ENCODE results near the gene DNASE2B.

Gene DNASE2B, protein sequence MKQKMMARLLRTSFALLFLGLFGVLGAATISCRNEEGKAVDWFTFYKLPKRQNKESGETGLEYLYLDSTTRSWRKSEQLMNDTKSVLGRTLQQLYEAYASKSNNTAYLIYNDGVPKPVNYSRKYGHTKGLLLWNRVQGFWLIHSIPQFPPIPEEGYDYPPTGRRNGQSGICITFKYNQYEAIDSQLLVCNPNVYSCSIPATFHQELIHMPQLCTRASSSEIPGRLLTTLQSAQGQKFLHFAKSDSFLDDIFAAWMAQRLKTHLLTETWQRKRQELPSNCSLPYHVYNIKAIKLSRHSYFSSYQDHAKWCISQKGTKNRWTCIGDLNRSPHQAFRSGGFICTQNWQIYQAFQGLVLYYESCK

DNA sequence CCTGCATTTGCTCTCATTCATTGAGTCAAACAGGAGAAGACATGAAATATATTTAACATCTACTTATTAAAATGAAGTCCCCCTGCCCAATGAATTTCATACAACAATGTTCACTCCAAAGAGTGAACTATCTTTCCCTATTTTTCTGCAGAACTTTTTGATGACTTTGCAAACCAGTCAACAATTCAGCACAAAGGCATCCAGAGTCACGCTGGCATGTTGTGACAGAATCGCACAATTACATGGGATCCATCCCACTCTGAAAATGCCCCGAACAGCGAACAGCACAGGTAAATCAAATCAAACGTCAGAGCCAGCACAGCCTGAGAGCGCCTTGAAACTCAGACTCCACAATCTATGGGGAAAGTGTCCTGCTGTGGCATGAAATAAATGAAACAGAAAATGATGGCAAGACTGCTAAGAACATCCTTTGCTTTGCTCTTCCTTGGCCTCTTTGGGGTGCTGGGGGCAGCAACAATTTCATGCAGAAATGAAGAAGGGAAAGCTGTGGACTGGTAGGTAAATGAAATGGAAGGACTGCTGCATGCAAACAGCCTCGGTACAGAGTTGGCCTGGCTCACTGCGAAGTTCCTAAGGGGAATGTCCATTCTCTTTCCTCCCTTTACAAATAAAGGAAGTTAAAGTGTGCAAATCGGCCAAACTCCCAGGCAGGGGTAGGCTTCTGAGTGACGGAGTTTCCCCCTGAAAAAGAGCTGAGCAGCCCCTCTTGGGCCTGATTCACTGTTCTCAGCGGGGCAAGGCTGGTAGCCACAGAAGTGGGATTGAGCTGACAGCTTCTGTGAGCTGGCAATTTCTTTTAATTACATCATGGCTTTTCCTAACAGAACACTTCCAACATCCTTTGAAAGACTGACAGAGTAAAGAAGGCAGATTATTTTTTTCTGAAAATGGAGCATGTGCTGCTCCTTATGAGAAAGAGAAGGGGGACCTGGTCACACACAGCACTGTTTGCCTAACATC lies at the start of gene DNASE2B:
Gene DNASE2B, plus strand, starts transcription at position 310 of the 981 bp plus-strand sequence. Its CDS starts 81 bp downstream, at position 391.
- TF ChIP-seq, protein P1, sequence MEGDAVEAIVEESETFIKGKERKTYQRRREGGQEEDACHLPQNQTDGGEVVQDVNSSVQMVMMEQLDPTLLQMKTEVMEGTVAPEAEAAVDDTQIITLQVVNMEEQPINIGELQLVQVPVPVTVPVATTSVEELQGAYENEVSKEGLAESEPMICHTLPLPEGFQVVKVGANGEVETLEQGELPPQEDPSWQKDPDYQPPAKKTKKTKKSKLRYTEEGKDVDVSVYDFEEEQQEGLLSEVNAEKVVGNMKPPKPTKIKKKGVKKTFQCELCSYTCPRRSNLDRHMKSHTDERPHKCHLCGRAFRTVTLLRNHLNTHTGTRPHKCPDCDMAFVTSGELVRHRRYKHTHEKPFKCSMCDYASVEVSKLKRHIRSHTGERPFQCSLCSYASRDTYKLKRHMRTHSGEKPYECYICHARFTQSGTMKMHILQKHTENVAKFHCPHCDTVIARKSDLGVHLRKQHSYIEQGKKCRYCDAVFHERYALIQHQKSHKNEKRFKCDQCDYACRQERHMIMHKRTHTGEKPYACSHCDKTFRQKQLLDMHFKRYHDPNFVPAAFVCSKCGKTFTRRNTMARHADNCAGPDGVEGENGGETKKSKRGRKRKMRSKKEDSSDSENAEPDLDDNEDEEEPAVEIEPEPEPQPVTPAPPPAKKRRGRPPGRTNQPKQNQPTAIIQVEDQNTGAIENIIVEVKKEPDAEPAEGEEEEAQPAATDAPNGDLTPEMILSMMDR (IDR thresholded peaks at IDR 0.05; ENCODE audit: low read depth, low read length), result no peak
- DNase-seq (ENCODE audit: extremely low read depth, low read depth), result no peak

DNA sequence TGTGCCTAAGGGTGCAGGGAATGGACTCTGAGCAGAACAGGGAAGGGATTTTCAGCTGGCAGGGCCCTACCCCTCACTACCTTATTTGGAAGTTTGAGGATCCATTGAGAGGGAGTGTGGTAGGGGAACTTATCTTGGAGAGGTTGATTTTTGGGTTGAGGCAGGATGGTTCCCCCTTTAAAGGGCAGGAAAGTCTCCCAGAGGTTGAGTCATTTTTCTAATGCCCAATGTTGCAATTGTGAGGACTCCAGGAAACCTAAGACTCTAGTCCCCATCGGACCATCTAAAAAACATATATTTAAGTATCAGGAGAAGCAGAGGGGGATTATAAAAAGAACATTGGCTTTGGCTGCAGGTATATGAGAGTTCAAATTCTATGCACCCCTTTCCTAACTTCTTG lies 49.5 kb upstream of the DNASE2B start:
- TF ChIP-seq, protein P1 (IDR thresholded peaks at IDR 0.05; ENCODE audit: low read depth, low read length), result no peak
- DNase-seq (ENCODE audit: extremely low read depth, low read depth), result no peak

DNA sequence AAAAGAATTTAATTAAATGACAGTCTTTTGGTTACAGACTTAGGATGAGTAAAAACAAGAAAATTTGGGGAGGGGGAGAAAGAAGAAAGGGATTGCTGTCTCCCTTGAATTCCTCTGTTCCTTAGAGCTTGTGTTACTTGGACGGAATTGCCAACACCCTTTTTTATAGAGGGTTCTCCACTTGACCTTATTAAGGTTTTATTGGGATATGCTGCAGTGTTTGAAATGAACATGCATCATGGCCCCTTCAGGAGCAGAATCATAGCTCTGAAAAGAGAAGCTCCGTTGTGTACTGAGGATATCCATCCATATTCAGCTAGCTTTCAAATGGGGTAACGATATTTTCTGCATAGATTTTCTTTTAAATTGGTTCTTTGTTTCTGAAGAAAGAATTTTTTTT lies 48.2 kb upstream of the DNASE2B start:
- DNase-seq (ENCODE audit: extremely low read depth, low read depth), result no peak
- TF ChIP-seq, protein P1 (IDR thresholded peaks at IDR 0.05; ENCODE audit: low read depth, low read length), result no peak

DNA sequence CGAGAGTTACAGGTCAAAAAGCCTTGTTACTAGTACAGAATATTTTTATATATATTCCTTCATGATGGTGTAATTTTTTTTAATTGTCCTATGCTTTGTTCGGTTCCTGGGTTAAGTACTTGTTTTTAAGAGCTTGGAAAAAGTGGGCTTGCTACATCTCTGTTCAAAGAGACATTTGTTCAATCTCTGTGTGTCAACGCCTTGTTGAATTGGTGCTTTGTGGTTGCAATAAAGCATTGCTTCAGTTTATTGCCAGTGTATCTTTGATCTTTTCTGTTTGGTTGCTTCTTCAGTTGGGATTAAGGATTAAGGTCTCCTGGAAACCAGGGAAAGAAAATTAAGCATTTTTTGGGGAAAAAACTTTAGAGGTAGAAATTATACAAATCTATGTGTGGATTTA lies 47.7 kb upstream of the DNASE2B start:
- DNase-seq (ENCODE audit: extremely low read depth, low read depth), result no peak
- TF ChIP-seq, protein P1 (IDR thresholded peaks at IDR 0.05; ENCODE audit: low read depth, low read length), result no peak

DNA sequence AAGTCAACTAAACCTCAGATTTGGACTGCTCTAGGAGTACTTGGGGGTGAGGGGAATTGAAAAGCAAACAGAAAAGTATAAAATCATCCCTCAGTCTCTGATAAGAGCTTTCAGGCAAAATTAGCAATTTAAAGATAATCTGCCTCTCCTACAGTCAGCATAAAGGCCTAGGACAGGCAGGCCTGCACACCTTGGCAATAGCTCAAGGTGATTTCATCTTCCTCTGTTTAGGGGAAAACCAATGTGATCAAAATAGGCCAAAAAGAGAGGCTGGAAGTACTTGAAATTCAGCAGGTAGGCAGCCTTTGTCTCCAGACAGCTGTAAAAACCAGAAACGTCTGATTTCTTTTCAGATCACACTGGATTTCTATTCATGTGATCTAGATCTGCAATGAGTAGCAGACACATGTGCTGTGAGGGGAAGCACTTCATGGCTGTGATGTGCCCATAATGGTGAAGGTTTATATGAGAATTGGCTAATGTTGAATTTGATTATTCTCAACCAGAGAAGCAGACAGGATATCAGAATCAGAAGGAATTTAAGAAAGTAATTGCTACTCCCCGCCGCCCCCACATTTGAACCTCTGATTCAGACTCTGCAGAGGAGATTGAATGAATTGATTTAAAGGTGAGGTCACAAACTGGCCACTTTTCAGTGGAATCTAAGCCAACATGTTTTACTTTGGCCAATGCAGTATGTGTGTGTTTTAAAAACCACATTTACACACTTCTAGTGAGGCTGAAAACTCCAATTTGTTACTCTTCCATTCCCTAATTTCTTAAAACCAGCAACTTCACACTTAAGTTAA lies 45.8 kb upstream of the DNASE2B start:
- TF ChIP-seq, protein P1 (IDR thresholded peaks at IDR 0.05; ENCODE audit: low read depth, low read length), result no peak
- no peak for DNase-seq (ENCODE audit: extremely low read depth, low read depth)

DNA sequence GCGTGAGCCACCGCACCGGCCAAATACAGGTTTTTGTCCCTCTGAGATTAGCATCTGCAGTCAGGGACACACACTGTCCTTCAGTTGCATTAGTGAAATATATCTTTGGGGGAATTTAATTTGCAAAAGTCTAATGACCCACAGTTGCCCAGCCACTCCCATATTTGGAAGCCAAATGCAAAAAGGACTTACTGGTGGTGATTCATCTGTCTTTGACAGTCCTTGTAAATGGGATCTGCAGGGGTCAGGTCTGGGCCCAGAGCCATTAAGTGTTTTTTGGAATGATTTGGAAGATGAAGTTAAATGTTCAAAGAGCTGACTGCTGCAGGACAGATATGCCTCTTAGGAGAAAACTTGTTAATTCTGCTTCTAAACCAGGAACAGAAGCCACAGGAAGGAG lies 44.6 kb upstream of the DNASE2B start:
- no peak for DNase-seq (ENCODE audit: extremely low read depth, low read depth)
- TF ChIP-seq, protein P1 (IDR thresholded peaks at IDR 0.05; ENCODE audit: low read depth, low read length), result no peak

All from AG09319 (cell line).